ENCODE results near the gene GAS6.

Gene GAS6

DNA sequence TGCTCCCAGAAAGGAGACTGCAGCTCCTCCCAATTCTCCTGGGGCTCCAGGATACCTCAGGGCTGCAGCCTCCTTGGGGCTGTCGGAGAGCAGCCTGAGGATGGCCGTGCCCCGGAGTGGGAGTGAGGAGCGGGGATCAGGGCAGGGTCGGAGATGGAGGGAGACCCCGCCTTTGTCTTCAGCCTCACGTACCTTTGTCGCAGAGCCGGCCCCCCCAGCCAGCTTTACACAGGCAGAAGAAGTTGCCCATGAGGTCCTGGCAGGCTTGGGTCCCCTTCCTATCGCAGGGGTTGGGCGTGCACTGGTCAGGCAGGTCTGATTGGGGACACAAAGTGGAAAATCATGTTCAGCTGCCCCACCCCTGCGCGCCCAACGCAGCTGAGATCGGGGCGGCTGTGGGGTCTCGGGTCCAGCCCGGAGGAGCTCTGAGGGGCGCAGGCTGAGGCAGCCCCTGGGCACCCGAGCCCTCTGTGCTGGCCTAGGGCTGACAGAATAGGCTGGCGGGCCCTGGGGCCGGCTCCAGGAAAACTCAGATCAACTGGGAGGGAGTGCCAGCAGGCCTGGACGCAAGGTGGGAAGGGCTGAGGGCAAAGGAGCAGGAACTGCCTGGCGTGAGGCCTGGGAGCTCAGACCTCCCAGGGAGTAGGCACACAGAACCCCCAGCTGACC, 24.2 kb downstream of the GAS6 start:
- no peaks in the 10 kb centered on the region for H4K20me1 ChIP-seq (ENCODE audit: low read depth, low read length)
- H3K27me3 ChIP-seq (ENCODE audit: low read length), result no peaks in the 10 kb centered on the region
- H3K4me2 ChIP-seq (ENCODE audit: low read depth, low read length, poor library complexity, severe bottlenecking), result no peak overlapping the region
- no peak overlapping the region for H2AFZ ChIP-seq (ENCODE audit: low read depth, low read length, severe bottlenecking)
- no peaks in the 10 kb centered on the region for H3K9me2 ChIP-seq (replicated peaks; ENCODE audit: insufficient read depth, low read length)
- H3K9me3 ChIP-seq (ENCODE audit: insufficient read depth, low read length), result no peaks in the 10 kb centered on the region
- no peaks in the 10 kb centered on the region for H3K79me2 ChIP-seq (ENCODE audit: insufficient read depth, low read length)
- no peaks in the 10 kb centered on the region for H3K36me3 ChIP-seq (ENCODE audit: low read length)
- no peaks in the 10 kb centered on the region for H3F3A ChIP-seq (ENCODE audit: insufficient read depth)
- H3K9ac ChIP-seq (ENCODE audit: low read length), result no peak overlapping the region
- H3K4me3 ChIP-seq (ENCODE audit: insufficient read depth, low read length, poor library complexity, severe bottlenecking), result no peak overlapping the region
- no peak overlapping the region for H3K27ac ChIP-seq (ENCODE audit: low read depth, low read length)
- no peak for TF ChIP-seq EZH2phosphoT487 (conservative IDR thresholded peaks at IDR 0.05; ENCODE audit: low read length)
- TF ChIP-seq, protein P1, sequence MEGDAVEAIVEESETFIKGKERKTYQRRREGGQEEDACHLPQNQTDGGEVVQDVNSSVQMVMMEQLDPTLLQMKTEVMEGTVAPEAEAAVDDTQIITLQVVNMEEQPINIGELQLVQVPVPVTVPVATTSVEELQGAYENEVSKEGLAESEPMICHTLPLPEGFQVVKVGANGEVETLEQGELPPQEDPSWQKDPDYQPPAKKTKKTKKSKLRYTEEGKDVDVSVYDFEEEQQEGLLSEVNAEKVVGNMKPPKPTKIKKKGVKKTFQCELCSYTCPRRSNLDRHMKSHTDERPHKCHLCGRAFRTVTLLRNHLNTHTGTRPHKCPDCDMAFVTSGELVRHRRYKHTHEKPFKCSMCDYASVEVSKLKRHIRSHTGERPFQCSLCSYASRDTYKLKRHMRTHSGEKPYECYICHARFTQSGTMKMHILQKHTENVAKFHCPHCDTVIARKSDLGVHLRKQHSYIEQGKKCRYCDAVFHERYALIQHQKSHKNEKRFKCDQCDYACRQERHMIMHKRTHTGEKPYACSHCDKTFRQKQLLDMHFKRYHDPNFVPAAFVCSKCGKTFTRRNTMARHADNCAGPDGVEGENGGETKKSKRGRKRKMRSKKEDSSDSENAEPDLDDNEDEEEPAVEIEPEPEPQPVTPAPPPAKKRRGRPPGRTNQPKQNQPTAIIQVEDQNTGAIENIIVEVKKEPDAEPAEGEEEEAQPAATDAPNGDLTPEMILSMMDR (IDR thresholded peaks at IDR 0.05; ENCODE audit: insufficient read depth, low read length, poor library complexity, severe bottlenecking), result no peak

DNA sequence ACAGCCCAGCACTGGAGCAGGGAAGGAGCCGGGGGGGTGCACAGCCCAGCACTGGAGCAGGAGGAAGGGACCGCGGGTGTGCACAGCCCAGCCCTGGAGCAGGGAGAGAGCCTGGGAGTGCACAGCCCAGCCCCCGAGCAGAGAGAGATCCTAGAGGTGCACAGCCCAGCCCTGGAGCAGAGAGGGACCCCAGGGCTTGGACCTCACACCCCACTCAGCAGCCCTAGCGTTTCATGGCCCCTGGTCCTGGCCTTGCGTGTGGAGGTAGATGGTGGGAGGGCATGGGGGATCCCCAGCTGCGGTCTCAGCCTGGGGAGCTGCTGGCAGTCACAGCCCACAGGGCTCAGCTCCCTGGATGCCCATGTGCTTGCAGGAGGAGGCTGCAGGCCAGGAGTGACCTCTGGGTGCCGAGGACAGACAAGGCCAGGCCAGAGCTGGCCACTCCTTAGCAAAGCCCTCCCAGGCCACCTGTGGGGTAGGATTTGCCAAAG, 25.1 kb downstream of the GAS6 start:
- H3K4me2 ChIP-seq (ENCODE audit: low read depth, low read length, poor library complexity, severe bottlenecking), result no peak overlapping the region
- H3K27me3 ChIP-seq (ENCODE audit: low read length), result no peaks in the 10 kb centered on the region
- H2AFZ ChIP-seq (ENCODE audit: low read depth, low read length, severe bottlenecking), result no peak overlapping the region

GRCh38 chr13:113837560-113838355, 26.1 kb downstream of the GAS6 start:
- no peak overlapping the region for H3K4me3 ChIP-seq (ENCODE audit: insufficient read depth, low read length, poor library complexity, severe bottlenecking)
- H3K79me2 ChIP-seq (ENCODE audit: insufficient read depth, low read length), result no peaks in the 10 kb centered on the region
- H3K4me2 ChIP-seq (ENCODE audit: low read depth, low read length, poor library complexity, severe bottlenecking), result no peak overlapping the region

More for the DNA sequence above, 25.1 kb downstream of the GAS6 start:
- no peak overlapping the region for H3K4me3 ChIP-seq (ENCODE audit: insufficient read depth, low read length, poor library complexity, severe bottlenecking)
- H4K20me1 ChIP-seq (ENCODE audit: low read depth, low read length), result no peaks in the 10 kb centered on the region
- no peak overlapping the region for H3K9ac ChIP-seq (ENCODE audit: low read length)
- H3K27ac ChIP-seq (ENCODE audit: low read depth, low read length), result no peak overlapping the region
- no peaks in the 10 kb centered on the region for H3K79me2 ChIP-seq (ENCODE audit: insufficient read depth, low read length)
- TF ChIP-seq, protein P1 (IDR thresholded peaks at IDR 0.05; ENCODE audit: insufficient read depth, low read length, poor library complexity, severe bottlenecking), result no peak
- no peak for TF ChIP-seq EZH2phosphoT487 (conservative IDR thresholded peaks at IDR 0.05; ENCODE audit: low read length)
- no peaks in the 10 kb centered on the region for H3F3A ChIP-seq (ENCODE audit: insufficient read depth)
- H3K9me2 ChIP-seq (replicated peaks; ENCODE audit: insufficient read depth, low read length), result no peaks in the 10 kb centered on the region
- H3K36me3 ChIP-seq (ENCODE audit: low read length), result no peaks in the 10 kb centered on the region
- H3K9me3 ChIP-seq (ENCODE audit: insufficient read depth, low read length), result no peaks in the 10 kb centered on the region

More at GRCh38 chr13:113837560-113838355, 26.1 kb downstream of the GAS6 start:
- Histone ChIP-seq H4K20me1 (ENCODE audit: low read depth, low read length) (no peaks in the 10 kb centered on the region), H3K9ac (ENCODE audit: low read length) (no peak overlapping the region), H3K27me3 (ENCODE audit: low read length) (no peaks in the 10 kb centered on the region), H3F3A (ENCODE audit: insufficient read depth) (no peaks in the 10 kb centered on the region), H3K27ac (ENCODE audit: low read depth, low read length) (no peak overlapping the region), H3K9me3 (ENCODE audit: insufficient read depth, low read length) (no peaks in the 10 kb centered on the region), H3K36me3 (ENCODE audit: low read length) (no peaks in the 10 kb centered on the region), H2AFZ (ENCODE audit: low read depth, low read length, severe bottlenecking) (no peak overlapping the region), H3K9me2 (replicated peaks; ENCODE audit: insufficient read depth, low read length) (no peaks in the 10 kb centered on the region)
- TF ChIP-seq, protein P1 (IDR thresholded peaks at IDR 0.05; ENCODE audit: insufficient read depth, low read length, poor library complexity, severe bottlenecking), result no peak
- TF ChIP-seq EZH2phosphoT487 (conservative IDR thresholded peaks at IDR 0.05; ENCODE audit: low read length), result no peak

Measured in SU-DHL-6 (cell line).